ENCODE data around the gene CDKN1C.

The CDKN1C gene

GRCh38 chr11:2881981-2882375 lies 3.6 kb downstream of the CDKN1C start:
- no peak for TF ChIP-seq NFRKB (IDR thresholded peaks at IDR 0.05)
- no peak for TF ChIP-seq FOXM1 (IDR thresholded peaks at IDR 0.05; ENCODE audit: borderline replicate concordance)
- TF ChIP-seq HDGF (IDR thresholded peaks at IDR 0.05; ENCODE audit: borderline replicate concordance) = no peak
- no peak for TF ChIP-seq FOXK2 (IDR thresholded peaks at IDR 0.05)
- TF ChIP-seq ELF4 (IDR thresholded peaks at IDR 0.05) = no peak
- POLR2A ChIA-PET = no interaction called here
- no peak for DNase-seq (ENCODE audit: extremely low spot score)
- CTCF ChIA-PET = interaction anchor here (0.7 kb wide), 1 partner anchor 349 kb away, joined by 3 read pairs; no protein-coding TSS in a partner anchor

GRCh38 chr11:2881076-2881980 lies 4.2 kb downstream of the CDKN1C start:
- DNase-seq (ENCODE audit: extremely low spot score) = no peak
- TF ChIP-seq BHLHE40 (IDR thresholded peaks at IDR 0.05; ENCODE audit: borderline replicate concordance) = no peak
- no peak for TF ChIP-seq HDGF (IDR thresholded peaks at IDR 0.05; ENCODE audit: borderline replicate concordance)
- no peak for TF ChIP-seq TARDBP (IDR thresholded peaks at IDR 0.05)
- TF ChIP-seq NFRKB (IDR thresholded peaks at IDR 0.05) = no peak
- no peak for TF ChIP-seq PKNOX1 (IDR thresholded peaks at IDR 0.05)
- TF ChIP-seq SP1 (IDR thresholded peaks at IDR 0.05) = no peak
- ChIA-PET POLR2A (no interaction called here), CTCF (interaction anchor here (0.7 kb wide), 1 partner anchor 348 kb away, joined by 3 read pairs; no protein-coding TSS in a partner anchor)

DNA sequence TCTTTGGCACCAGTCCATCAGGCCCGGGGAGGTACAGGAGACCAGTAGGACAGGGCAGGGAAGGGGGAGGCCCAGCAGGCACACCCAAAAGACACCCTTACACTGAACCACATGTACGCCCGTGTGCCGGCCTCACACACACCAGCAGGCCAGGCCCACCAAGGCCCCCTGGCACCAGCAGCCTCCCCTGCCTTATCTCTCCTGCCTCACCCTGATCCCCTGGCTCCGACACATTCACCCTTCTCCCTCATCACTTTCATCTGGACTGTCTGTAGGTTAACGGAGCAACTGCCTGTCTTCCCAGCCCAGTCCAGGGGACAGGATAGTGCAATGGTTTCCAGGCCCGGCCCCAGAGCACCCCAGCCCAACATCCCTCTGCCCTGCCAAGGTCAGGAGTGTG lies 4.9 kb downstream of the CDKN1C start:
- ChIA-PET CTCF (no interaction called here), POLR2A (no interaction called here)
- TF ChIP-seq CTBP1 (IDR thresholded peaks at IDR 0.05; ENCODE audit: borderline replicate concordance) (no peak), PKNOX1 (IDR thresholded peaks at IDR 0.05) (no peak), ARNT (IDR thresholded peaks at IDR 0.05) (no peak), FOXM1 (IDR thresholded peaks at IDR 0.05; ENCODE audit: borderline replicate concordance) (no peak), LEF1 (IDR thresholded peaks at IDR 0.05; ENCODE audit: borderline replicate concordance) (no peak), BHLHE40 (IDR thresholded peaks at IDR 0.05; ENCODE audit: borderline replicate concordance) (no peak), HDGF (IDR thresholded peaks at IDR 0.05; ENCODE audit: borderline replicate concordance) (no peak), L3MBTL2 (conservative IDR thresholded peaks at IDR 0.05) (no peak)
- DNase-seq (ENCODE audit: extremely low spot score) = no peak

- ChIA-PET CTCF (no interaction called here), POLR2A (no interaction called here)
- no peak for DNase-seq (ENCODE audit: extremely low spot score)
- TF ChIP-seq LEF1 (IDR thresholded peaks at IDR 0.05; ENCODE audit: borderline replicate concordance) = no peak
- TF ChIP-seq CTBP1 (IDR thresholded peaks at IDR 0.05; ENCODE audit: borderline replicate concordance) = no peak
- TF ChIP-seq PKNOX1 (IDR thresholded peaks at IDR 0.05) = no peak
- TF ChIP-seq ELF4 (IDR thresholded peaks at IDR 0.05) = no peak
- TF ChIP-seq BHLHE40 (IDR thresholded peaks at IDR 0.05; ENCODE audit: borderline replicate concordance) = no peak
- no peak for TF ChIP-seq NFRKB (IDR thresholded peaks at IDR 0.05)
- no peak for TF ChIP-seq SP1 (IDR thresholded peaks at IDR 0.05)
Observed at GRCh38 chr11:2878782-2879181, 6.8 kb downstream of the CDKN1C start.

- CTCF ChIA-PET = no interaction called here
- POLR2A ChIA-PET = no interaction called here
- TF ChIP-seq NFRKB (IDR thresholded peaks at IDR 0.05) (no peak), ZNF384 (IDR thresholded peaks at IDR 0.05) (no peak), FOXM1 (IDR thresholded peaks at IDR 0.05; ENCODE audit: borderline replicate concordance) (no peak), HDGF (IDR thresholded peaks at IDR 0.05; ENCODE audit: borderline replicate concordance) (no peak), TARDBP (IDR thresholded peaks at IDR 0.05) (no peak), BHLHE40 (IDR thresholded peaks at IDR 0.05; ENCODE audit: borderline replicate concordance) (no peak)
- no peak for DNase-seq (ENCODE audit: extremely low spot score)
Observed at GRCh38 chr11:2877474-2877873, 8.1 kb downstream of the CDKN1C start.

DNA sequence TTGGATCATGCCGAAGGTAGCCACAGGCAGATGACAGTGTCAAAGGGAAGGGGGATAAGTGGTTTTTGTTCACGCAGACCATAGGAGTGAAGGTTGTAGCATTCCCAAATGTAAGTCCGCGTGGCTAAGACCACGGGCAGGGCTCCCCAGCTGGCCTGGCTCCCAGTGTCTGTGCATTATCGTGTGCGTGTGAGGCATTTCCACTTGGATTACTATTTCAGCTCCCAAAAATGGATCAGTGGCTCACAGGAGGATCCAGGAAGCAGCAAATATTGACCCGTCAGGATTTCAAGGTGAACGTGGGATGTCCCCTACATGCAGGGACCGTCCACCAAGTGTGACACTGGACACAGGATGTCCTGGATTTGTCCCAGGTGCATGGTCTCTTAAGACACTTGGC lies 10.6 kb downstream of the CDKN1C start:
- POLR2A ChIA-PET = no interaction called here

DNA sequence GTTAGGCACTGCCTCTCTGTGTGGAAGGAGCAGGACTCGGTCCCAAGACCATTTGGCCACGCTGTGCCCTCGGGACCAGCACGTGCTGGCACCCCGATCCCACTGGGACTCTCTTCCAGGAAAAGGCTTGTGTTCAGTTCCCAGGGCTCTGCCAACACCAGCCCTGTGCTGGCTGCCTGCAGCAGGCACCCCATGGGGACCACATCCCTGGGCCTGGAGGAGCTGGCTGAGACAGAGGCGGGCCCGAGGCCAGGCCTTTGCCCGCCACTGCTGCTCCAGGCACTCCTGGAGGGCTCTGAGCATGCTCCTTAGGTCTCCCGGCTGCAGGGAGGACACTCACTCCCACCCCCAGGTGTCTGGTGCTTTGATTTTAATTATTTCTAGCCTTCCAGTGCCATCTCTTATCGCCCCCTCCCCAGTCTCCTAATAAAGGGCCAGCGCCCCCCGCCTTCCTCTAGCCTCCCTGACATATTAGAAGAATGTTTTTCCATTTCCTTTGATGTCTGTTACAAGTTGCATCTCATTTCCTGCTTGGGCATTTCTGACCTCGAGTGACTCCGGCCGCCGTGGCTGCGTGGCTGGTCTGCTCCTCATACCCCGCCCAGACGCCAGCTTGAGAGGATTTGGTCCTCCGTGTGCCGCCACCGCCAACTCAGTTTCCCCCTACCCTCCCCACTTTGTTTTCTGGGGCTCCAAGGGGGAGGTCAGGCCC lies 14.4 kb downstream of the CDKN1C start:
- CTCF ChIA-PET = no interaction called here
- POLR2A ChIA-PET = no interaction called here
- TF ChIP-seq CTBP1 (IDR thresholded peaks at IDR 0.05; ENCODE audit: borderline replicate concordance) (no peak), SP1 (IDR thresholded peaks at IDR 0.05) (no peak), FOXA1 (IDR thresholded peaks at IDR 0.05) (no peak), ELF4 (IDR thresholded peaks at IDR 0.05) (no peak), SUZ12 (IDR thresholded peaks at IDR 0.05) (no peak), L3MBTL2 (conservative IDR thresholded peaks at IDR 0.05) (no peak), NFRKB (IDR thresholded peaks at IDR 0.05) (no peak), LEF1 (IDR thresholded peaks at IDR 0.05; ENCODE audit: borderline replicate concordance) (no peak), FOXM1 (IDR thresholded peaks at IDR 0.05; ENCODE audit: borderline replicate concordance) (no peak), TARDBP (IDR thresholded peaks at IDR 0.05) (no peak), PKNOX1 (IDR thresholded peaks at IDR 0.05) (no peak), ARNT (IDR thresholded peaks at IDR 0.05) (no peak)
- no peak for DNase-seq (ENCODE audit: extremely low spot score)

More for the DNA sequence above, 10.6 kb downstream of the CDKN1C start:
- no peak for DNase-seq (ENCODE audit: extremely low spot score)
- no peak for TF ChIP-seq NFRKB (IDR thresholded peaks at IDR 0.05)
- CTCF ChIA-PET = no interaction called here

Measured in HEK293T (cell line).